Urothelium cell line (cell line): Measurements from ENCODE around the gene SLC6A11.
A peak's percentile ranks its signal among the peaks of the same experiment; 100 is the strongest.

Experiments
- DNase-seq: peaks from one replicate; pipeline ENCODE4 v3.0.0; 2011; ENCODE audit warnings: low spot score, mixed read lengths
- FAIRE-seq: peaks from 2 replicates; lab custom pipeline; 2011; peaks lifted over from hg19 to GRCh38; lab: Jason Lieb, UNC

Gene SLC6A11

GRCh38 chr3:10927551-10927950 is 111.5 kb downstream of the SLC6A11 start:
- FAIRE-seq: no peak
- DNase-seq: no peak

- FAIRE-seq: no peak
- DNase-seq: no peak
These were observed 112.5 kb downstream of the SLC6A11 start for GRCh38 chr3:10928407-10928960.

- DNase-seq (no peak), FAIRE-seq (no peak)
These were observed 113.0 kb downstream of the SLC6A11 start for GRCh38 chr3:10928961-10929471.

GRCh38 chr3:10929978-10930665 is 114.1 kb downstream of the SLC6A11 start:
- DNase-seq (no peak), FAIRE-seq (no peak)

GRCh38 chr3:10930666-10931040 is 114.6 kb downstream of the SLC6A11 start:
- no peak for FAIRE-seq

GRCh38 chr3:10932596-10932995 is 116.6 kb downstream of the SLC6A11 start:
- DNase-seq (no peak), FAIRE-seq (no peak)

More at GRCh38 chr3:10930666-10931040, 114.6 kb downstream of the SLC6A11 start:
- no peak for DNase-seq

- DNase-seq (no peak), FAIRE-seq (no peak)
These were observed 117.0 kb downstream of the SLC6A11 start for GRCh38 chr3:10933021-10933420.

GRCh38 chr3:10933470-10933804 is 117.4 kb downstream of the SLC6A11 start:
- FAIRE-seq (no peak), DNase-seq (no peak)

- FAIRE-seq: peak; percentile 73
These were observed 117.9 kb downstream of the SLC6A11 start for GRCh38 chr3:10933805-10934481.

GRCh38 chr3:10935028-10935427 is 119.0 kb downstream of the SLC6A11 start:
- FAIRE-seq (peak; percentile 5), DNase-seq (no peak)

More at GRCh38 chr3:10933805-10934481, 117.9 kb downstream of the SLC6A11 start:
- peak; percentile 77 for DNase-seq

- no peak for DNase-seq
- no peak for FAIRE-seq
These were observed 120.0 kb downstream of the SLC6A11 start for GRCh38 chr3:10935846-10936631.

GRCh38 chr3:10936686-10937085 is 120.7 kb downstream of the SLC6A11 start:
- DNase-seq: no peak
- FAIRE-seq: no peak

- FAIRE-seq: no peak
These were observed 121.3 kb downstream of the SLC6A11 start for GRCh38 chr3:10937141-10937825.

GRCh38 chr3:10939556-10939955 is 123.5 kb downstream of the SLC6A11 start:
- FAIRE-seq: no peak
- DNase-seq: no peak

More at GRCh38 chr3:10937141-10937825, 121.3 kb downstream of the SLC6A11 start:
- DNase-seq: no peak

- FAIRE-seq: no peak
These were observed 124.1 kb downstream of the SLC6A11 start for GRCh38 chr3:10940106-10940505.

GRCh38 chr3:10941972-10942371 is 125.9 kb downstream of the SLC6A11 start:
- no peak for DNase-seq

More at GRCh38 chr3:10940106-10940505, 124.1 kb downstream of the SLC6A11 start:
- no peak for DNase-seq

GRCh38 chr3:10942690-10943205 is 126.7 kb downstream of the SLC6A11 start:
- FAIRE-seq (no peak), DNase-seq (no peak)

More at GRCh38 chr3:10941972-10942371, 125.9 kb downstream of the SLC6A11 start:
- FAIRE-seq: no peak

GRCh38 chr3:10944866-10945265 is 128.8 kb downstream of the SLC6A11 start:
- FAIRE-seq: no peak
- DNase-seq: no peak

- FAIRE-seq (no peak), DNase-seq (peak; percentile 80)
These were observed 129.8 kb downstream of the SLC6A11 start for GRCh38 chr3:10945683-10946287.

- FAIRE-seq: no peak
These were observed 130.5 kb downstream of the SLC6A11 start for GRCh38 chr3:10946526-10946925.

More at GRCh38 chr3:10946526-10946925, 130.5 kb downstream of the SLC6A11 start:
- no peak for DNase-seq
